GM12891 (cell line): ENCODE data around the gene ZNF283. TPM values are rescaled to one million over a fixed set of nuclear protein-coding genes. Genes with fewer than 3 reads are reported as not detected.

Source experiments
- DNase-seq: peaks from one replicate; pipeline ENCODE4 v3.0.0; 2011; ENCODE audit warnings: low spot score; ENCODE audit not compliant: insufficient read length
- FAIRE-seq: peaks from 2 replicates; lab custom pipeline; 2011; peaks lifted over from hg19 to GRCh38; lab: Jason Lieb, UNC
- PAX5 ChIP-seq: IDR thresholded peaks from 2 replicates; pipeline ENCODE4 v1.6.1; 2011; ENCODE audit warnings: low read length, moderate library complexity, mild to moderate bottlenecking; ENCODE audit not compliant: insufficient read depth, severe bottlenecking
- POLR2A ChIP-seq: IDR thresholded peaks from 2 replicates; pipeline ENCODE4 v1.6.1; 2011; ENCODE audit warnings: low read depth, low read length, control low read depth
- POLR2AphosphoS5 ChIP-seq: IDR thresholded peaks from 2 replicates; pipeline ENCODE4 v1.6.1; 2011; ENCODE audit warnings: low read depth, low read length, control low read depth
- POU2F2 ChIP-seq: IDR thresholded peaks from 2 replicates; pipeline ENCODE4 v1.6.1; 2011; ENCODE audit warnings: low read depth, mild to moderate bottlenecking, control low read depth, low read length, moderate library complexity
- SPI1 ChIP-seq: IDR thresholded peaks from 2 replicates; pipeline ENCODE4 v1.6.1; 2011; ENCODE audit warnings: low read depth, low read length, control low read depth
- TAF1 ChIP-seq: IDR thresholded peaks from 2 replicates; pipeline ENCODE4 v1.6.1; 2011; ENCODE audit warnings: low read depth, low read length, control low read depth
- polyA plus RNA-seq: library from polyadenylated mRNA; unstranded; fragments of >200 nt; gene quantifications from one replicate; pipeline ENCODE4 v1.2.1, GENCODE V29; 2012; ENCODE audit warnings: low read depth, missing spikeins, inconsistent platforms; ENCODE audit not compliant: missing spikeins

The ZNF283 gene
- 2.1 TPM for polyA plus RNA-seq

GRCh38 chr19:43826787-43827754, at the start of gene ZNF283:
TSS of gene ZNF283 (plus strand) at chr19:43827321. CDS start at chr19:43833505, 6,184 bp downstream.
- FAIRE-seq, result peak; percentile 89

GRCh38 chr19:43778651-43779050, 48.5 kb upstream of the ZNF283 start:
- DNase-seq (no peak), FAIRE-seq (no peak)
- TF ChIP-seq TAF1 (no peak), POU2F2 (no peak), POLR2AphosphoS5 (no peak), POLR2A (no peak), SPI1 (no peak), PAX5 (no peak)

More at GRCh38 chr19:43826787-43827754, at the start of gene ZNF283:
- peak; percentile 68 for DNase-seq
- TF ChIP-seq POU2F2 (no peak), SPI1 (no peak), PAX5 (no peak), POLR2A (no peak), POLR2AphosphoS5 (no peak), TAF1 (no peak)

GRCh38 chr19:43779147-43779819, 47.8 kb upstream of the ZNF283 start:
- TF ChIP-seq PAX5 (no peak), POLR2A (no peak), POLR2AphosphoS5 (no peak), SPI1 (no peak), TAF1 (no peak), POU2F2 (no peak)
- FAIRE-seq, result no peak
- no peak for DNase-seq

- no peak for DNase-seq
- no peak for FAIRE-seq
- TF ChIP-seq POLR2A (no peak), POU2F2 (no peak), TAF1 (no peak)
Measured at GRCh38 chr19:43779820-43780219, 47.3 kb upstream of the ZNF283 start.

- peak; percentile 85 for TF ChIP-seq POLR2A
- TF ChIP-seq TAF1, result peak; percentile 58; the same call in 1 of the 2 replicates
- TF ChIP-seq POLR2AphosphoS5, result peak; percentile 87
- TF ChIP-seq PAX5, result no peak
- 0 out of 2 replicates have a peak, but pooled peaks have one; percentile 15 for TF ChIP-seq POU2F2
- DNase-seq (peak; percentile 63), FAIRE-seq (peak; percentile 68)
Measured at GRCh38 chr19:43780706-43781525, 46.2 kb upstream of the ZNF283 start, which contains the start of gene KCNN4. TSS of gene KCNN4 (minus strand) at chr19:43780973. CDS start at chr19:43780861, 112 bp downstream.

GRCh38 chr19:43781630-43782310, 45.4 kb upstream of the ZNF283 start:
- DNase-seq, result no peak

GRCh38 chr19:43782311-43782660, 44.8 kb upstream of the ZNF283 start:
- TF ChIP-seq POLR2A (no peak), TAF1 (no peak), PAX5 (no peak), POLR2AphosphoS5 (no peak), POU2F2 (no peak), SPI1 (no peak)
- DNase-seq (no peak), FAIRE-seq (peak; percentile 76)

More at GRCh38 chr19:43781630-43782310, 45.4 kb upstream of the ZNF283 start:
- FAIRE-seq, result no peak
- TF ChIP-seq POLR2AphosphoS5 (no peak), PAX5 (no peak), POLR2A (no peak), POU2F2 (no peak), SPI1 (no peak), TAF1 (no peak)

- FAIRE-seq, result no peak
- no peak for DNase-seq
- TF ChIP-seq POLR2A (no peak), SPI1 (no peak), TAF1 (no peak), POLR2AphosphoS5 (no peak), POU2F2 (no peak), PAX5 (no peak)
Measured at GRCh38 chr19:43782689-43783231, 44.4 kb upstream of the ZNF283 start.
